ENCODE data around the gene ME3. TPM values are rescaled to one million over a fixed set of nuclear protein-coding genes. Genes with fewer than 3 reads are reported as not detected.

ME3 gene
- total RNA-seq, 1 experiment from 2014 or later, result 1.8 TPM

DNA sequence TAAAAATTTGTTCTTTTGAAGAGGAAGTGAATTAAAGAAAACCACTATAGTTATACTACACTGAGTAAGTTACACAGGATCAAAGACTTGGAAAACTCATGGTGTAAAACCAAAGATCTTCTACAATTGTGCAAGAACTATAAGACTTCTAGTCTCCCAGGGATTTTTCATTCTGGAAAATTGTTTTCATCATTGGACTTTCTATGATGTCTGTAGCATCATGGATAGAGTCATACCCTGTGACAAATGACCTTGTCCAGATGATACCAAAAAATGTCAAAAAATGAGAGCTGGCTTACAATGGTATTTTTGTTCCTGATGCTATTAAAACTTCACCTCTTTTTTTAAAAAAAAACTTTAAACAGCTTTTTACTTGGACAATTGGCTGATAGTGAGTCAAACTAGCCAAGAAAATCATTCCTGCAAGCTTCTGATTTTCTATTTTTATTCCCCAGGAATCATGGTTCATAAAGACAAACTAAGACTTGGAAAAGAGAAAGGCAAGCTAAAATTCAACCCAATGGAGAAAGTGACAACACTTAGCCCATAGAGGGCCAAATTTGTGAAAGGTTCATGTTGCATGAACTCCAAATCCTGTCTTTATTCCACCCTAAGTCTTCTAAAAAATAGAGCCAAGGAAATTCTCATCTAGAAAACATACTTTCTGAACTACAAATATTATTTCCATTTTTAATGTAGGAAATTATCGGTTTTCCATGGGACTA lies 30.7 kb downstream of the ME3 start (continued):
- TF ChIP-seq, protein P1, sequence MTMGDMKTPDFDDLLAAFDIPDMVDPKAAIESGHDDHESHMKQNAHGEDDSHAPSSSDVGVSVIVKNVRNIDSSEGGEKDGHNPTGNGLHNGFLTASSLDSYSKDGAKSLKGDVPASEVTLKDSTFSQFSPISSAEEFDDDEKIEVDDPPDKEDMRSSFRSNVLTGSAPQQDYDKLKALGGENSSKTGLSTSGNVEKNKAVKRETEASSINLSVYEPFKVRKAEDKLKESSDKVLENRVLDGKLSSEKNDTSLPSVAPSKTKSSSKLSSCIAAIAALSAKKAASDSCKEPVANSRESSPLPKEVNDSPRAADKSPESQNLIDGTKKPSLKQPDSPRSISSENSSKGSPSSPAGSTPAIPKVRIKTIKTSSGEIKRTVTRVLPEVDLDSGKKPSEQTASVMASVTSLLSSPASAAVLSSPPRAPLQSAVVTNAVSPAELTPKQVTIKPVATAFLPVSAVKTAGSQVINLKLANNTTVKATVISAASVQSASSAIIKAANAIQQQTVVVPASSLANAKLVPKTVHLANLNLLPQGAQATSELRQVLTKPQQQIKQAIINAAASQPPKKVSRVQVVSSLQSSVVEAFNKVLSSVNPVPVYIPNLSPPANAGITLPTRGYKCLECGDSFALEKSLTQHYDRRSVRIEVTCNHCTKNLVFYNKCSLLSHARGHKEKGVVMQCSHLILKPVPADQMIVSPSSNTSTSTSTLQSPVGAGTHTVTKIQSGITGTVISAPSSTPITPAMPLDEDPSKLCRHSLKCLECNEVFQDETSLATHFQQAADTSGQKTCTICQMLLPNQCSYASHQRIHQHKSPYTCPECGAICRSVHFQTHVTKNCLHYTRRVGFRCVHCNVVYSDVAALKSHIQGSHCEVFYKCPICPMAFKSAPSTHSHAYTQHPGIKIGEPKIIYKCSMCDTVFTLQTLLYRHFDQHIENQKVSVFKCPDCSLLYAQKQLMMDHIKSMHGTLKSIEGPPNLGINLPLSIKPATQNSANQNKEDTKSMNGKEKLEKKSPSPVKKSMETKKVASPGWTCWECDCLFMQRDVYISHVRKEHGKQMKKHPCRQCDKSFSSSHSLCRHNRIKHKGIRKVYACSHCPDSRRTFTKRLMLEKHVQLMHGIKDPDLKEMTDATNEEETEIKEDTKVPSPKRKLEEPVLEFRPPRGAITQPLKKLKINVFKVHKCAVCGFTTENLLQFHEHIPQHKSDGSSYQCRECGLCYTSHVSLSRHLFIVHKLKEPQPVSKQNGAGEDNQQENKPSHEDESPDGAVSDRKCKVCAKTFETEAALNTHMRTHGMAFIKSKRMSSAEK (CRISPR knock-in tag; IDR thresholded peaks at IDR 0.05; ENCODE audit: borderline replicate concordance), result no peak
- TF ChIP-seq GRHL2 (CRISPR knock-in tag; IDR thresholded peaks at IDR 0.05; ENCODE audit: insufficient replicate concordance, severe bottlenecking) (no peak), NFYB (CRISPR knock-in tag; conservative IDR thresholded peaks at IDR 0.05; ENCODE audit: low read depth) (no peak), JAZF1 (CRISPR knock-in tag; IDR thresholded peaks at IDR 0.05) (no peak)
- TF ChIP-seq, protein P2, sequence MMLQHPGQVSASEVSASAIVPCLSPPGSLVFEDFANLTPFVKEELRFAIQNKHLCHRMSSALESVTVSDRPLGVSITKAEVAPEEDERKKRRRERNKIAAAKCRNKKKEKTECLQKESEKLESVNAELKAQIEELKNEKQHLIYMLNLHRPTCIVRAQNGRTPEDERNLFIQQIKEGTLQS (CRISPR knock-in tag; conservative IDR thresholded peaks at IDR 0.05), result no peak
- TF ChIP-seq, protein P3, sequence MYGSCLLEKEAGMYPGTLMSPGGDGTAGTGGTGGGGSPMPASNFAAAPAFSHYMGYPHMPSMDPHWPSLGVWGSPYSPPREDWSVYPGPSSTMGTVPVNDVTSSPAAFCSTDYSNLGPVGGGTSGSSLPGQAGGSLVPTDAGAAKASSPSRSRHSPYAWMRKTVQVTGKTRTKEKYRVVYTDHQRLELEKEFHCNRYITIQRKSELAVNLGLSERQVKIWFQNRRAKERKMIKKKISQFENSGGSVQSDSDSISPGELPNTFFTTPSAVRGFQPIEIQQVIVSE (CRISPR knock-in tag; IDR thresholded peaks at IDR 0.05; ENCODE audit: borderline replicate concordance), result no peak

DNA sequence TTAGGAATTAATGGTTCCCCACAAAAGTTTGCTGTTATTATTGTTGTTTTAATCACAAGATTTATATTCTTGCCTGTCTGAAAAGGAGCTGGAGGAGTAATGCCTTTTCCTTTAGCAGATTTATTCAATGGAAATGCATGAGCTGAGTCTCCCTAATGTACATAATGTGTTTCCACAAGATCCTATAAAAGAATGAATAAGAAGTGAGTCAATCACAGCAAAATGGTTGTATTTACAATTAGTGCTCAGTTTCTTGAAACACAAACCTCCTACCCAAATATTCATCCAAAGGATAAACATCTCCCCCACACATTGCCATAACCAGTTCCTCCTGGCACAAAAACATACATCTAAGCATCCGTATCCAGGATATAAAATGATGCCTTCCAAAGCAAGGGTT lies 33.3 kb downstream of the ME3 start:
- no peak overlapping the region for H3K4me3 Mint-ChIP-seq
- CTCF ChIA-PET, result interaction anchor here (0.9 to 2.0 kb wide), 4 partner anchors 31 to 143 kb away, joined by 3 to 8 read pairs (median 4); no protein-coding TSS in a partner anchor
- ATAC-seq (no peak), DNase-seq (ENCODE audit: low spot score) (no peak)
- H3K9me3 Mint-ChIP-seq, result no peaks in the 10 kb centered on the region
- H3K27ac Mint-ChIP-seq, result no peak overlapping the region
- H3K36me3 Mint-ChIP-seq, result no peaks in the 10 kb centered on the region
- POLR2A ChIA-PET, result no interaction called here
- H3K27me3 Mint-ChIP-seq (ENCODE audit: low read depth), result no peaks in the 10 kb centered on the region; the same call in 1 of the 2 replicates
- H3K4me1 Mint-ChIP-seq, result peaks cover 4% of the 10 kb centered on the region
- TF ChIP-seq JAZF1 (CRISPR knock-in tag; IDR thresholded peaks at IDR 0.05) (no peak), FOXK1 (CRISPR knock-in tag; IDR thresholded peaks at IDR 0.05) (no peak), KAT7 (CRISPR knock-in tag; IDR thresholded peaks at IDR 0.05; ENCODE audit: borderline replicate concordance) (no peak), ZNF232 (CRISPR knock-in tag; IDR thresholded peaks at IDR 0.05) (no peak), SMAD3 (CRISPR knock-in tag; IDR thresholded peaks at IDR 0.05; ENCODE audit: borderline replicate concordance) (no peak)
- TF ChIP-seq, protein P4, sequence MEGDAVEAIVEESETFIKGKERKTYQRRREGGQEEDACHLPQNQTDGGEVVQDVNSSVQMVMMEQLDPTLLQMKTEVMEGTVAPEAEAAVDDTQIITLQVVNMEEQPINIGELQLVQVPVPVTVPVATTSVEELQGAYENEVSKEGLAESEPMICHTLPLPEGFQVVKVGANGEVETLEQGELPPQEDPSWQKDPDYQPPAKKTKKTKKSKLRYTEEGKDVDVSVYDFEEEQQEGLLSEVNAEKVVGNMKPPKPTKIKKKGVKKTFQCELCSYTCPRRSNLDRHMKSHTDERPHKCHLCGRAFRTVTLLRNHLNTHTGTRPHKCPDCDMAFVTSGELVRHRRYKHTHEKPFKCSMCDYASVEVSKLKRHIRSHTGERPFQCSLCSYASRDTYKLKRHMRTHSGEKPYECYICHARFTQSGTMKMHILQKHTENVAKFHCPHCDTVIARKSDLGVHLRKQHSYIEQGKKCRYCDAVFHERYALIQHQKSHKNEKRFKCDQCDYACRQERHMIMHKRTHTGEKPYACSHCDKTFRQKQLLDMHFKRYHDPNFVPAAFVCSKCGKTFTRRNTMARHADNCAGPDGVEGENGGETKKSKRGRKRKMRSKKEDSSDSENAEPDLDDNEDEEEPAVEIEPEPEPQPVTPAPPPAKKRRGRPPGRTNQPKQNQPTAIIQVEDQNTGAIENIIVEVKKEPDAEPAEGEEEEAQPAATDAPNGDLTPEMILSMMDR (IDR thresholded peaks at IDR 0.05), result no peak
- TF ChIP-seq, protein P5, sequence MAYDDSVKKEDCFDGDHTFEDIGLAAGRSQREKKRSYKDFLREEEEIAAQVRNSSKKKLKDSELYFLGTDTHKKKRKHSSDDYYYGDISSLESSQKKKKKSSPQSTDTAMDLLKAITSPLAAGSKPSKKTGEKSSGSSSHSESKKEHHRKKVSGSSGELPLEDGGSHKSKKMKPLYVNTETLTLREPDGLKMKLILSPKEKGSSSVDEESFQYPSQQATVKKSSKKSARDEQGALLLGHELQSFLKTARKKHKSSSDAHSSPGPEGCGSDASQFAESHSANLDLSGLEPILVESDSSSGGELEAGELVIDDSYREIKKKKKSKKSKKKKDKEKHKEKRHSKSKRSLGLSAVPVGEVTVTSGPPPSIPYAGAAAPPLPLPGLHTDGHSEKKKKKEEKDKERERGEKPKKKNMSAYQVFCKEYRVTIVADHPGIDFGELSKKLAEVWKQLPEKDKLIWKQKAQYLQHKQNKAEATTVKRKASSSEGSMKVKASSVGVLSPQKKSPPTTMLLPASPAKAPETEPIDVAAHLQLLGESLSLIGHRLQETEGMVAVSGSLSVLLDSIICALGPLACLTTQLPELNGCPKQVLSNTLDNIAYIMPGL (CRISPR knock-in tag; IDR thresholded peaks at IDR 0.05), result no peak
- TF ChIP-seq, protein P6, sequence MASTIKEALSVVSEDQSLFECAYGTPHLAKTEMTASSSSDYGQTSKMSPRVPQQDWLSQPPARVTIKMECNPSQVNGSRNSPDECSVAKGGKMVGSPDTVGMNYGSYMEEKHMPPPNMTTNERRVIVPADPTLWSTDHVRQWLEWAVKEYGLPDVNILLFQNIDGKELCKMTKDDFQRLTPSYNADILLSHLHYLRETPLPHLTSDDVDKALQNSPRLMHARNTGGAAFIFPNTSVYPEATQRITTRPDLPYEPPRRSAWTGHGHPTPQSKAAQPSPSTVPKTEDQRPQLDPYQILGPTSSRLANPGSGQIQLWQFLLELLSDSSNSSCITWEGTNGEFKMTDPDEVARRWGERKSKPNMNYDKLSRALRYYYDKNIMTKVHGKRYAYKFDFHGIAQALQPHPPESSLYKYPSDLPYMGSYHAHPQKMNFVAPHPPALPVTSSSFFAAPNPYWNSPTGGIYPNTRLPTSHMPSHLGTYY (CRISPR knock-in tag; IDR thresholded peaks at IDR 0.05), result no peak
- TF ChIP-seq, protein P7, sequence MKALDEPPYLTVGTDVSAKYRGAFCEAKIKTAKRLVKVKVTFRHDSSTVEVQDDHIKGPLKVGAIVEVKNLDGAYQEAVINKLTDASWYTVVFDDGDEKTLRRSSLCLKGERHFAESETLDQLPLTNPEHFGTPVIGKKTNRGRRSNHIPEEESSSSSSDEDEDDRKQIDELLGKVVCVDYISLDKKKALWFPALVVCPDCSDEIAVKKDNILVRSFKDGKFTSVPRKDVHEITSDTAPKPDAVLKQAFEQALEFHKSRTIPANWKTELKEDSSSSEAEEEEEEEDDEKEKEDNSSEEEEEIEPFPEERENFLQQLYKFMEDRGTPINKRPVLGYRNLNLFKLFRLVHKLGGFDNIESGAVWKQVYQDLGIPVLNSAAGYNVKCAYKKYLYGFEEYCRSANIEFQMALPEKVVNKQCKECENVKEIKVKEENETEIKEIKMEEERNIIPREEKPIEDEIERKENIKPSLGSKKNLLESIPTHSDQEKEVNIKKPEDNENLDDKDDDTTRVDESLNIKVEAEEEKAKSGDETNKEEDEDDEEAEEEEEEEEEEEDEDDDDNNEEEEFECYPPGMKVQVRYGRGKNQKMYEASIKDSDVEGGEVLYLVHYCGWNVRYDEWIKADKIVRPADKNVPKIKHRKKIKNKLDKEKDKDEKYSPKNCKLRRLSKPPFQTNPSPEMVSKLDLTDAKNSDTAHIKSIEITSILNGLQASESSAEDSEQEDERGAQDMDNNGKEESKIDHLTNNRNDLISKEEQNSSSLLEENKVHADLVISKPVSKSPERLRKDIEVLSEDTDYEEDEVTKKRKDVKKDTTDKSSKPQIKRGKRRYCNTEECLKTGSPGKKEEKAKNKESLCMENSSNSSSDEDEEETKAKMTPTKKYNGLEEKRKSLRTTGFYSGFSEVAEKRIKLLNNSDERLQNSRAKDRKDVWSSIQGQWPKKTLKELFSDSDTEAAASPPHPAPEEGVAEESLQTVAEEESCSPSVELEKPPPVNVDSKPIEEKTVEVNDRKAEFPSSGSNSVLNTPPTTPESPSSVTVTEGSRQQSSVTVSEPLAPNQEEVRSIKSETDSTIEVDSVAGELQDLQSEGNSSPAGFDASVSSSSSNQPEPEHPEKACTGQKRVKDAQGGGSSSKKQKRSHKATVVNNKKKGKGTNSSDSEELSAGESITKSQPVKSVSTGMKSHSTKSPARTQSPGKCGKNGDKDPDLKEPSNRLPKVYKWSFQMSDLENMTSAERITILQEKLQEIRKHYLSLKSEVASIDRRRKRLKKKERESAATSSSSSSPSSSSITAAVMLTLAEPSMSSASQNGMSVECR (CRISPR knock-in tag; IDR thresholded peaks at IDR 0.05; ENCODE audit: borderline replicate concordance), result no peak
- TF ChIP-seq, protein P1 (CRISPR knock-in tag; IDR thresholded peaks at IDR 0.05; ENCODE audit: borderline replicate concordance), result no peak
